NCI-H345 treated with DMSO at 0.1 percent for 48 hours (cell line): ENCODE results near the gene CLCN5.

ENCODE experiments used
- DNase-seq: peaks from one replicate; lab custom pipeline; 2025; ENCODE audit not compliant: unreplicated experiment; lab: John Stamatoyannopoulos, UW

The CLCN5 gene

DNA sequence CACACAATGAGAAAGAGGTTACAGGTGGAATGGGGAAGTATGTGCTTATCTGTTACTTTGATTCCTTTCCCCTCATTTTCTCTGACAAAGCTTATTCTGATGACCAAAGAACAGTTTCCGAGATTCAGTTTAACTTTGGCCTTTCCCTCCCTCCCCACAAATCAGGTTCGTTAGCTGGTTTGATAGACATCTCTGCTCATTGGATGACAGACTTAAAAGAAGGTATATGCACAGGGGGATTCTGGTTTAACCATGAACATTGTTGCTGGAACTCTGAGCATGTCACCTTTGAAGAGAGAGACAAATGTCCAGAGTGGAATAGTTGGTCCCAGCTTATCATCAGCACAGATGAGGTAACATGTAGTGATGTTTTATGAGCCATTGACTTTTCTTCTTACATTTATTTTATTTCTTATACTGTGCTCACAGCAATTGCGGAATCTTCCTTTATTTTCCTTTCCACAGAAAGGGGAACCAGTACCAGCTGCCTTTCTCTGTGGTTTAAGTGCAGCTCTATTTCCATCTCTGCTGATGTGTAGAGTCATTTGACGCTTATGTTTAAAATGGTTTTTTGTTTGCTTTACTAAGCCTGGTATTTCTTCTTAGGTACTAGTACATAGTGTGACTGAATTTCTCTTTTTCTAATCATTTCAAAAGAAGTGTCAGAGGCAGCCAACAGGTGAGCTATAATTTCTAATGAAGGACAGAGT lies 153.4 kb downstream of the CLCN5 start:
- no peak for DNase-seq

DNA sequence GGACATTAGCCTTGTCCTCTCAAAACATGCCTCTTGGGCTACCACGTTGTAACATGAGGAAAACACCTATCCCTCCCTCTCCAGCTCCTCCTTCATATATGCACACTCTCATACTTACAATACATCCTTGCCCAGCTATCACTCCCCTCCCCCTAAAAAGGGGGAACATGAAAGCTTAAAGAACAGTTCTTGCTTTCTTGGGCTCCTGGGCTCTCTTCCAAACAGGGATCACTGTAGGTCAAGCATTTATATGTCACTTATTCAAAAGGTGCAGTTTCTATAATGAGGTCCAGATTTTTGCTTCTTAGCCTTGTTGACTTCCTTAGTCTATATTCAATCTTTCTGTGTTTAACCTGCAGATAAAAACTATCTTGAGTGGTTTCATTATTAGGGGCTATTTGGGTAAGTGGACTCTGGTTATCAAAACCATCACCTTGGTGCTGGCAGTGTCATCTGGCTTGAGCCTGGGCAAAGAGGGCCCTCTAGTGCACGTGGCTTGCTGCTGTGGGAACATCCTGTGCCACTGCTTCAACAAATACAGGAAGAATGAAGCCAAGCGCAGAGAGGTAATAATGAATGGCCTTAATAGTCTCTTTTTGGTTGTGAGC lies 159.0 kb downstream of the CLCN5 start:
- DNase-seq = no peak

DNA sequence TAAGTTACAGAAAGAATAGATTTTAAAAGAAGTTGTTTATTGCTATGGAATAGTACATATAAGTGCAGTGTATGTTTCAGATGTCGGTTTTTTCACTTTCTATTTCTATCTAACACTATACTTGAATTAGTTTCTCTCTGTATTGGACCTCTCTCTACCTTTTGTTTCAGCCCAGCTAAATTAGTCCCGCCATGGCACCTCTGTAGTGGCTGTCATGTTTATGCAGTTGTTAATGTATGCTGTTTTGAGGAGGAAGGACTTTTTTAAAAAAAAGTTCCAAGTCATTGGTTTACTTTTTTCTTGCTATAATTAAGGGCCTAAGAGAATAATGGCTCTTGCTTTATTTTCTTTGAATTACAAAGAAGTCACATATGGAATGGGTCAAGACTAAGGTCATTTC lies 160.3 kb downstream of the CLCN5 start:
- no peak for DNase-seq

DNA sequence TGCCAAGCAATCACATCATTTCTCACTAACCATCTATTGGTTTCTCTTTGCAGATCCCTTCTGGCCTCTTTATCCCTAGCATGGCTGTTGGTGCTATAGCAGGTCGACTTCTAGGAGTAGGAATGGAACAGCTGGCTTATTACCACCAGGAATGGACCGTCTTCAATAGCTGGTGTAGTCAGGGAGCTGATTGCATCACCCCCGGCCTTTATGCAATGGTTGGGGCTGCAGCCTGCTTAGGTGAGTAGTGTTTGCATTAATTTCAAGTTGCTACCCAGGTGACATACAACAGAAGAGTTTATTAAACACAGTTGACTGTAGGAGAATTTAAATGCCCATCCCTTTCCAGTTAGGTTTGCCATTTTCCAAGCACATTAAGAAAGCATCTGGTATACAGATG lies 166.2 kb downstream of the CLCN5 start:
- no peak for DNase-seq

DNA sequence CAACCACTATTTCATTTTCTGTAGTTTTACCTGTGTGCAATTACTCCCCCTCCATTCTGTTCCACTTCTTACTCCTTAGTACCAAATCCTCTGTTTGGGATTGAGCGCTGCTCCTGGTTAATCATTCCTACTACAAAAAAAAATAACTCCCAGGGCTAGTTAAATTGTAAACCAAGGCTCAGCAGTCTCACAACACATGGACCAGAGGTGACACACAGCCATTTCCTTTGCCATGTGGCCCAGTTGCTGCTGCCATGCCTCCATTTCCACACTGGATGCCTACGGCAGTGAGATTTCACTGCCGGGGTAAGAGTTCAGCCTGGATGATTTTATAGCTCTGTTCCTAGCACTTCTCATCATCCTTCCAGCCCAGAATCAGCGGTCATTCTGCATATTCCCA lies 171.2 kb downstream of the CLCN5 start:
- no peak for DNase-seq

DNA sequence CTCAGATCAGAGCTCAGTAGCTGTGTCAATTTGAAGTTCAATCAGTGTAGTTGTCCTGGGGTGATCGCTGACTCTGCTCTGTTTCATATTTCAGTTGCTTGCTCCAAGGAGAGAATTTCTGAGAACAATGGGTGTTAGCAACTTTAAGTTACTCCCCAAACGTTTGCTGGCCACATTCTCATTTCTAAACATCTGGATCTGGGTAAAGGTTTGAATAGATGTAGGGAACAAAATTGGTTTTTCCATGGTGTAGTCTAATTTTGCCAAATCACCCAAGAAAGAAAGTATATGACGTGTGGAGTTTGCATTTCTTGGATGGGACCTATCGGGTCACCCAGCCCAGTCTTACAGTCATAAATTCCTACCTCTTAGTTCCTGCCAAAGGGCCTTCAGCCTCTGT lies 174.7 kb downstream of the CLCN5 start:
- no peak for DNase-seq

DNA sequence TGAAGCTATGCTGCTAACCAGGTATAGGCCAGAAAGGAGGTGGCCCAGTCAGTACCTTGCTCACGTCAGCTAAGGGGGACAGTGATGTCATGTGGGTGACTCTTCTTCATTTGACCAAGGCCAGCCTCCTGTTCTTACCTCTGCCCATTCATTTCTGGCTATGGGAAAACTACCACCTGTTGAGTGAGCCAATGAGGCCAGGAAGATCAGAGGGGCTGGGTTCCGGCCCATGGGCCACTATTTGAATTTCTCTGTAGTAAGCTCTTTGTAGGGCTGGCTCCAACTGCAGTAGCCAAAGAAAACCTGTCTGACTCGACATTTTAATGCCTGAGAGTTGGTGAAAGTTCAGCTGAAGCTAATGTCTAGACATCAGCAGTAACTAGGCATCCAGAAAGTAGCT lies 175.8 kb downstream of the CLCN5 start:
- DNase-seq = no peak

DNA sequence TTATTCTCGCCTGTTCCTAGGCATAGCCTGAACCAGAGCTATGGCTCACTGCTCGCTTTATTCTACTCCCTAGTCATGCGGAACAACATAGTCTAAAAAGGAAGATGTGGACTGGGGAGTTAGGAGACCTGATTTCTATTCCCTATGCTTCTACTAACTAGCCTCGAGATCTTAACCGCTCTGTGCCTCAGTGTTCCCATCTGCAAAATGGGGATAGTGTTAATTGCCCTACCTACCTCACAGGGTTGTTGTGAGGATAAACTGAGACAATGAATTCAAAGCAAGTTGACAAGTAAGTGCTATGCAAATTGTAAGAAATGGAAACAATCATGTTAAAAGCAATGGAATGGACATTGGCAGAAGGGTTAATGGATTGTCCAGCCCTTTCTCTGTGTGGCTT lies 176.4 kb downstream of the CLCN5 start:
- no peak for DNase-seq

DNA sequence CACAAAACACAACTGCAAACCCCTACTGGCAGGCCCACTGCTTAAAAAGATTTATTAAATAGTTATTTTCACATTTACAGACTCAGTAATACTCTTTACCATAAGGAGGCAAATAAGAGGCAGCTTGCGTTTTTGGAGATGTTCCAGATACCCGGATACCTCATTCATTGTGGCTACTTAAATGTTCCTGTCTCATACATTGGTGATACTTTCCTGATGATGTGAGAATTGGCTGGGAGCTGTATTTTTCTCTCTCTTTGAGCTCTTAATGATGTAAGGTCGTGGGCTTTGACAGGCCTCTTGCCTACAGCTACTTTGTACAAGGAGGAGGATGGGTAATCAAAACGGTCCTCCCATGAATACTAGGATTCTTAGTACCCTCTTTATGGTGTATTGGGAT lies 176.9 kb downstream of the CLCN5 start:
- DNase-seq = no peak

DNA sequence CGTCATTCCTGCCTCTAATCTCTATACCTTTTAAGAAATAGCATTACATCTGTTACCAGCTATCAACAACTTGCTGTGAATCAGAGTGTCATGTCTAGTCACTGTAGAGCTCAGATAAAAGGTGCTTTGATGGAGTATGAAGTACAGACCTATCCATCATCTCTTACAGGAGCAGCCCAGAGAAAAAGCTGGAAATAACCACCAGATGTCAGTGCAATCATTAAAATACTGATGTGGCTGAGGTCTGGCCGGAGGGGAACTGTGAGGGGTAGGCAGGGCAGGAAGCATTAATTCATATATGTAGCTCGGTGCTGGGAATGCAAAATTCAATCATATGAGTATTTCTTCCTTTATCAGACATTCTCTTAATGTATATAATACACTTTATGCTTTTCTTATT lies 177.8 kb downstream of the CLCN5 start:
- no peak for DNase-seq

DNA sequence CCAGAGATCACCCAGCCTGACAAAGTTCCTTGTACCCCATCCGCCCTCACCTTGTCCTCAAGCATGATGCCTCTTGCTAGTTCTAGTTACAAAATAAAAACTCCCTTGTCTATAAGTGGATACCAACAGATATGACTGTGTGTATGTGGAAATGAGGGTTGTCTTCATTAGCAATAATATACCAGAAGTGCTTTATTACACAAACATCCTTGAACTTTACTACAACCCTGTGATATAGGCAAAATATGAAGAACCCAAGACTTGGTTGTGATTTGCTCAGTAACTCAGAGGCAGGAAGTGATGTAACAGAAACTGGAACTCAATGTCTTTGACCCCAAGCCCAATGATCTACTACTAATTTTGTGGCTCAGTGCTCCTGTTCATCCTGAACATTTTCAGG lies 180.8 kb downstream of the CLCN5 start:
- no peak for DNase-seq

DNA sequence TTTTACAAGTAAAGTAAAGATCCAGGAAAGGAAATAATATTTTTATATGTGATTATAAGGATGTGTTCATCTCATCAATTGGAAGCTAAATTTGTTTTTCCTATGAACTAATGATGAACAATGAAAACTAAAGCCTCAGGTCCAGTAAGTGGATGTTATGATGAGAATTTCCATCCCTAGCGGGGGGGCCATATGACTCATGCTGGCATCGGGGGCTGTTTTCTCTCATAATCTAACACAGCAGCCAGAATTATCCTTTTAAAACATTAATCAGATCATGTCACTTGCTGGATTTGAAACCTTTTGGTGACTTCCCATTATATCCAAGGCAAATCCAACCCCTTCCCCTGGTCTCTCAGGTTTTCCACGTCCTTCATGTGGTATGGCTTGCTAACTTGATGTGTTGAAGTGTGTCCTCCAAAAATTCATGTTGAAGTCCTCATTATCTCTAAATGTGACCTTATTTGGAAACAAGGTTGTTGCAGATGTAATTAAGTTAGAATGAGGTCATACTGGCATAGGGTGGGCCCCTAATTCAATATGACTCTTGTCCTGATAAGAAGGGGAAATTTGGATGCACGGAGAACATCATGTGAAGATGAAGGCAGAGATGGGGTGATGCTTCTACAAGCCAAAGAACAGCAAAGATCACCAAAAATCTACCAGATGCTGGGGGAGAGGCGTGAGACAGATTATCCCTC lies 181.6 kb downstream of the CLCN5 start:
- no peak for DNase-seq

DNA sequence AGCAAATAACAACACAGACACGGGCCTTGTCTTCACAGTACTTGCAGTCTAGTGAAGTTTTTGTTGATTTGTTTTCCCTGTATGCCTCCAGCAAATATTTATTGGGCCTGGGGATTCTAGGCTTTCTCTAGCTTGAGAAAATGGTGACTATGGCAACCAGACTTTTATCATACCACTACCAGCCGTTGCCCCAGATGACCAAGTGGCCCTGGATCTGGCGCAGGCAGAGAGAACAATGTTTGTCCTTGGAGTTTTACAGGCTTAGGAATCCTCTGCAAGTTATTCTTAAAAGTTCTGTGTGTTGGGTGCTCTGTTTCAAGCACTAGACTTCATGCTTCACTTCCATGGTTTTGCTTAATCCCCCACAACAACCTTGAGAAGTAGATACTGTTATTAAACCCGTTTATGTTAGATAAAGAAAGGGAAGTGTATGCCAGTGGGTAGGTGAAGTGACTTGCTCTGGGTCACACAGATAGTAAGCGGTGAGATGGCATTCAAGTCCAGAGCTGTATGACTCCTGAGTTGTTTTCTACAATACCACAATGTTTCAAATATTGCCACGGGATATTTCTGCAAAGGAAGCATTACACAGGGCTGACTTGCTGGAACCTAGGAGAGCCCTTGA lies 183.8 kb downstream of the CLCN5 start:
- DNase-seq = no peak

DNA sequence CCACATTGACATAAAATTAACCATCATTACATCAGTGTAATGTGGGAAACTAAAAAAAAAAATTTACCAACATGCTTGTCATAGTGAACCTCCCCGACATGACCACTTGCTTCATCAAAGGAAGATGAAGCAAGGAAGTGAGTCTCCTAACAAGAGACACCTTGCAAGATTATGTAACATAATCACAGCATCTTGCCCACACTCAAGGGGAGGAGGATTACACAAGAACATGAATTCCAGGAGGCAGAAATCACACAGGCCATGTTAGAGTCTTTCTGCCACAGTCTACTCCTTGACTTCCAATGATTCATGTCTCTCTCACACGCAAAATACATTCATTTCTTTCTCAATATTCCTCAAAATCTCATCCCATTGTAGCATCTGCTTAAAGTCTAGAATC lies 185.1 kb downstream of the CLCN5 start:
- DNase-seq = no peak

DNA sequence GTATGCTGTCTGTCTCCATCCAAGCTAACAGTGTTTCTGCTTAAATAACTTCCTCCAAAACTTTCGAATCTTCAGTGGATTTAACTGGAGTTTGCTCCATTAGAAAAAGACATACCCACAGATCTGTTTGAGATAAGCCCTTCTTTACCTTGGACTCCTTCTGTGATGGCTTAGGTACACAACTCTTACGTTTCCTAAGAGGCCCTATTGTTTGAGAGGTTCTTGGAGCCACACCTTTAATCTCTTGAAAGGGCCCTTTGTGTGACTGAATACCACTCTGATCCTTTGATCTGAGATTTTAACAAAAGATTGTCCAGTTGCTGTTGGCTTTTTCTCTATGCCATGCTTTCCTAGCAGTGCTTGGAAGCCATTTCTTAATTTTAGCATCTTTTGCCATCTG lies 185.9 kb downstream of the CLCN5 start:
- DNase-seq = no peak

DNA sequence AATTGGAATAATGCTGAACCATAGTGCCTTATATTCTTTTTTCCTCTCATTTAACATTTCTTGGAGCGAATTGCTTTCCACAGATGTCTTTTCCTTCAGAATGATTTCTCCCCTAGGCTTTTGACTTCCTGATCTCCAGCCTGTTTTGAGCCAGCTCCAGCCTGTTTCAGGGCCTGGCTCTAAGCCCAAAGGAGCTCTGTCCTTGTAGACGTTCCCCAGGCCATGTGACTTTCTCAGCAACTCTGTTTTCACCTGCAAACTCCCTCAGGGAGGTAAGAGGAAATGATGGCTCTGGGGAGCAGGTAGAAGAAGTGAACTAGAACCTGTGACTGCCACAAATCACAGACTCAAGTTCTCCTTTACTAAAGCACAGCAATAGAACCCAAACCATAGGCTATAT lies 189.3 kb downstream of the CLCN5 start:
- no peak for DNase-seq

DNA sequence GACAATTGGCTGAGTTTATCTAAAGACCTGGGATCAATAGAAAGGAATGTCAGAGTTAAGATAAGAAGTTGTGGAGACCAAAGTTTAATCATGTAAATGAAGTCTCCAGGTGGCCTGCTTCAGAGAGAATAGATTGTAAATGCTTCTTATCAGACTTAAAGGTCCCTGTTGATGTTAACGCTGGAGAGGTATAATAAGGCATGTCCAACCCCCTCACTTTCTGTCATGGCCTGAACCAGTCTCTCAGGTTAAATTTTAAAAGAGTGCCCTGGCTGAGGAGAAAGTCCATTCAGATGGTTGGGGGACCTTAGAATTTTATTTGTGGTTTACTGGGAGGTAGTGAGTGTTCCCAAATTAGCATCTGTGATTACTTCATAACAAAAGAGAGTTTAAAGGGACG lies 191.7 kb downstream of the CLCN5 start:
- no peak for DNase-seq

DNA sequence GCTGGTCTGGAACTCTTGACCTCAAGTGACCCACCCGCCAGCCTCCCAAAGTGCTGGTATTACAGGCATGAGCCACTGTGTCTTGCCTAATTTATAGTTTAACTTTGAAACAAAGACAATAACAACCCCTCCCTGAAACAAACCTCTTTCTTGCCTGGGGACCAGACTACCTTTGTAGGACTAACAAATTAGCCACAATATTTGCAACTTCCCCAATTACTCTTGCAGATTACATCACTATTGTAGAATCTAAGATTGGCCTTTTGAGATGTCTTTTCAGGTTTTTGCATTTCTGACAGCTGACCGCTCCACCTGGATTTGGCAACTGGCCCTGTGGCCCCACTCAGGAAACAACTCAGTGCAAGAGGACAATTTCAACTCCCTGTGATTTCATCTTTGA lies 193.6 kb downstream of the CLCN5 start:
- DNase-seq = no peak

DNA sequence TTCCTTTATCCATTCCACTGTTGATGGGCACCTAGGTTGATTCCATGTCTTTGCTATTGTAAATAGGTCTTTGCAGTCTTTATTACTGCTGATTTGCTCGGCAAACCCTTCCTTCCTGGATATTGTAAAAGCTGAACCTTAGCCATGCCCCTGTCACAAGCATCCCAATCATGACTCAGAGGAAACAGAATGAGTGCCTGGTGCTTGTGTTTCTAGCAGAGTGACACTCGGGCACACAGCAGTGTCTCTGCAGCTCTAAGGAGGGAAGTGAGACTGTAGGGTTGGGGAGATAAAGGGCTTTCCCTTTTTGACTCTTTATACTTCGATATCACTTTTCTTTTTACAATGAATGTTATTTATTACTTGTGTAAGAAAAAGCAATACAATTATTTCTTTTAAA lies 195.1 kb downstream of the CLCN5 start:
- DNase-seq = no peak

DNA sequence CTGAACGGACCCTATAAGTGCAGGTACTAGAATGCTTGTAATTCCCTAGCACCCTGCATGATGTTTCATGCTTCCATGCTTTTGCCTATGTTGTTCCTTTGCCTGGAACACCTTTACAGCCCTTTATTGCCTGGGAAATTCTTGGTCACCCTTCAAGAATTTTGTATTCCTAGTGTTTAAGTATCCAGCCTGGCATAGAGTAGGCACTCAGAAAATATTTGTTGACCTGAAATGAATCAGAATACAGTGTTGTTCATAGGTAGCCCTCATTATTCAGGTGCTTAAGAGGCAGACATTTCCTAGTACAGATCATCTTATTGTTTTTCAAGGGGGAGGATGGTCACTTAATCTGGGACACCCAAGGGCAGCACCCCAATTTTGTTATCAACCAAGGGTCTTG lies 203.1 kb downstream of the CLCN5 start:
- no peak for DNase-seq

DNA sequence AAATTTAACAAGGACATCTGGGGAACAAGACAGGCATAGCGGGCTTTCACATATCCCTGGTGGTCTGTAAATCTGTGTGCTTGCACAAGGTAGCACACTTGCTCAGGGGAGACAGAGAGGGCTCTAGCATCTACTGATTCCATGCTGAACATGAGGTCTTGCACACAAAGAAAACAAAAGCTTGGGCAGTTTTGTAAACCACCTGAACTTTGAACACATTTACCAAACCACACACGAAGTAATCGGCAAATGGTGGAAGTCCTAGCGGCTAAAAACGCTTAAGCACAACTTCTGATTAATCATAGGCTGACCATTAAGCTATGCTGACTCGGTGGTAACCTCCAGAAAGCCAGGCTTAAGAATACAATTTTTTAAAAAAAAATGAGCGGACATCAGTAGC lies 225.6 kb downstream of the CLCN5 start:
- DNase-seq = no peak
